HG03520 (cell line): ENCODE results near the gene CACNA1I.

Source experiments
- ATAC-seq: cut with Tn5 transposase; IDR thresholded peaks from one replicate; pipeline ENCODE4 v1.9.1; 2021; ENCODE audit warnings: mild to moderate bottlenecking, moderate library complexity; ENCODE audit not compliant: unreplicated experiment

The CACNA1I gene

DNA sequence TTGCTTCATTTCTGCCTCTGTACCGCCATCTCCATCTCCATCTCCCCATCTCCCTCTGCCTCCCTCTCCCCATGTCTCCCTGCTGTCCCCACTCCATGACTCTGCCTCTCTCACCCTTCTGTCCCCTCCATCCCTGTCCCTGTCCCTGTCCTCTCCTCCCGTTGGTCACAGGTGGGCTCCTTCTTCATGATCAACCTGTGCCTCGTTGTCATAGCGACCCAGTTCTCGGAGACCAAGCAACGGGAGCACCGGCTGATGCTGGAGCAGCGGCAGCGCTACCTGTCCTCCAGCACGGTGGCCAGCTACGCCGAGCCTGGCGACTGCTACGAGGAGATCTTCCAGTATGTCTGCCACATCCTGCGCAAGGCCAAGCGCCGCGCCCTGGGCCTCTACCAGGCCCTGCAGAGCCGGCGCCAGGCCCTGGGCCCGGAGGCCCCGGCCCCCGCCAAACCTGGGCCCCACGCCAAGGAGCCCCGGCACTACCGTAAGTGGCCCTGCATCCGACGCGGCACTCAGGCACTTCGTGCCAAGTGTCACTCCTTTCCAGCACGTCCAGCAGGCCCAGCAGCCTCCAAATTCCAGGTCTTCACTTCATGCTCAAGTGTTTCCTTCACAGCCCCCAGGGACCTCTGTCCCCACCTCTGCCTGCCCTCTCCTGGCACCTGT lies 76.0 kb downstream of the CACNA1I start:
- ATAC-seq = no peak

DNA sequence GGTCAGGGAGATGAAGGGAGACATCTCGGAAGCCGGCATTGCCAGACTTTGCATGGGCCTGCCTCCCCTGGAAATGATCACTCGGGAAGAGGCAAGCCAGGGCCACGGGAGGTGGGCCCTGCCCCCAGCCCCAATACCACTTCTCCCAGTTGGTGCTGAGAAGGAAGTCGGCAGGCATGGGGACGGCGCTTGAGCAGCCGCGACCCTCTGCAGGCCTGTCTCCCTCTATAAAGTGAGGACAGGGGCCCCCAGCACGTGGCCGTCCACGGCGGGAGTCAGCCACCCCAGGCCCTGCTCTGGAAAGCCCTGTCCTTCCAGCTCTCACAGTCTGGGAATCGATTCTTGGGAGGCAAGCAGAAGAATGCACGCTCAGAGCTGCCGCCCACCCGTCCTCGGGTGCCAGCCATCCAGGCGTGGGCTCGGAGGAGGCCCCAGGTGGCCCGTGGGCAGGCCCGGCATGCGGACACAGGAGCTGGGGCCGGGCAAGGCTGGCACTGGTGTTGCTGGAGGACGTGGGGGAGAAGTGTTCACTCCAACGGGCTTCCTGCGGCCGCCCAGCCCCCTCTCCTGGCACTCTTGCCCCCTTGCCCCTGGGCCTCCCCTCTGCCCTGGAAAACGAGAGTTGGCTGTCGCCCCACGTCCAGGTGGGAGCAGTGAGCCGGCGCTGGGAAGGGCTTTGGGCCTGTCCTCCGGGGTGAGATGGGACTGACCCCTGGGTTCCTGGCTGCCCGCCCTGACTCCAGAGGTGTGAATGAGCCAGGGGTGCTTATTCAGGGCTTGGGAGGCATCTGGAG lies 77.5 kb downstream of the CACNA1I start:
- no peak for ATAC-seq

- no peak for ATAC-seq
Observed at GRCh38 chr22:39648630-39648950, 78.0 kb downstream of the CACNA1I start.

- no peak for ATAC-seq
Observed at GRCh38 chr22:39649500-39650089, 79.0 kb downstream of the CACNA1I start.

DNA sequence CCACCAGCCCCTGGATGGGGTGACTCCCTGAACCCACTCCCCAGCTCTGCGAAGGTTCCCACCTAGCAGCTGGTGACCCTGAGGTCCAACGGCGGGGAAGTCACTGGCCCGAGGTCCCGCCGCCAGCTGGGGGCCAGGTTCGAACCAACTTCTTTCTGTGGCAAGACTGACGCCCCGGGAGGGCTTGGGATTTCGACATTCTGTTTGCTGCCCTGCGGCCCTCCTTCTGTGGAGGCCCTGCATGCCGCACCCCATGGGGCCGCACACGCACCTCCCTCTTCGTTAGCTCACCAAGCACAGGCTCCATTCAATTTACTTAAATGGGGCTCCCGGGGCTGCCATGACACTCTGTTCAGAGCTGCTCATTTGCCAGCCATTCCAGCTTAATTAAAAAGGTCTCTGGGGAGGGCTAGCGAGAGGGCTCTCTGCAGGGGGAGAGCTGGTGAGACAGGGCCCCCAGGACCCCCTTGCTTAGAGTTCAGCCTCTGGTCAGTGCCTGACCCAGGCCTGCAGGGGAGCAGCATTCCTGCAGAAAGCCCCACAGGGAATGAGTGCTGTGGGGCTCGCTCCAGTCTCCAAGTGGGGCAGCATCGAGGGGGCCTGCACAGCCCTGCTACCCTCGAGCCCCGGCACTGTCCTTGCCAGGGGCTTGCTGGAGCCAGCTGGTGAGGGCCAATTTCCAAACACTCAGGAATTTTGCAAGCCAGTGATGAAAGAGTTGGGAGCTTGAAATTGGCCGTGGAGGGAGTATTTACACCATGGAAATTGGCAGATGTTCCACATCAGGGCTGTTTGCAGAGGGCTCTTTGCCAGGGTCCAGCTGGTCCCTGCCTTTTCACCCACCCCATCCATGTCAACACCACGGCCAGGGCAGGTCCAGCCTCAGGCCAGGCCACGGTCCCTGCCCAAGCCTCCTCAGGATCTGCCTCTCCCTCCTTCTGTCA lies 80.8 kb downstream of the CACNA1I start:
- no peak for ATAC-seq

GRCh38 chr22:39652990-39653786 lies 82.6 kb downstream of the CACNA1I start:
- no peak for ATAC-seq

DNA sequence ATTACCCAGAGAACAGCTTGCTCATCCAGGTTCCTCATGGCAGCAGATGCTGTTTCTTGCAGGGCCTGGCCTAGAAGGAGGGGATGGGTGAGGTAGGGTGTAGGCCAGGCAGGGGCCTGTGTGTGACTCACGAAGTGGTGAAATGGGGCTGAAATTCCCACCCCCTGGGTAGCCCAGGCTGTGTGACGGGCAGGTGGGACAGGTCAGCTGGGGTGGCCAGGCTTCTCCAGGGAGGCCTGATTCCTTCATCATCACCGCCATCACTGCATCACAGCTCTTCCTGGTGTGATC lies 83.2 kb downstream of the CACNA1I start:
- no peak for ATAC-seq

GRCh38 chr22:39654131-39654926 lies 83.8 kb downstream of the CACNA1I start:
- no peak for ATAC-seq

DNA sequence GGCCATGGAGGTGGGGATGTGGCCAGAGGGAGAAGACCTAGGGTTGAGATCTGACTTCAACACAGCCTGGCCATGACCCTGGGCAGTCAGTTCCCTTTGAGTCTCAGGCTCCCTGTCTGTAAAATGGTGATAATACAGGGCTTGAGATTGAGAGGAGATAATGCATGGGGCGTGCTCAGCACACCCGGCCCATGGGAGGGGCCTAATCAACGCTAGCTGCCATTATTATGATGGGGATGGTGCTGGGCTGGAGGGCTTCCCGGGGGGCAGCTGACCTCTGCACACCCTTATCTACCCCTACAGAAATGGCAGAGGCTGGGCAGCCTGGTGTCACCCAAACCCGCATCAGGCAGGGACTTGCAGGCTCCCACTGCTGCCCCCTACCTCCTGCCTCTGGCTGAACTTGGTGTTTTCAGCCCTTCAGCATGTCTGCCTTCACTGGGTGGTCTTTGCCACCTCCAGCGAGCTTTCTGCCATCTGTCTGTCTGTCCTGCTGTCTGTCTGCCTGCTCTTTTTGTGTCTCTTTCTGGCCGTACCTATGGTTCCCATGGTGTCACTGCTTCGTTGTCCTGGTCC lies 84.5 kb downstream of the CACNA1I start:
- no peak for ATAC-seq

DNA sequence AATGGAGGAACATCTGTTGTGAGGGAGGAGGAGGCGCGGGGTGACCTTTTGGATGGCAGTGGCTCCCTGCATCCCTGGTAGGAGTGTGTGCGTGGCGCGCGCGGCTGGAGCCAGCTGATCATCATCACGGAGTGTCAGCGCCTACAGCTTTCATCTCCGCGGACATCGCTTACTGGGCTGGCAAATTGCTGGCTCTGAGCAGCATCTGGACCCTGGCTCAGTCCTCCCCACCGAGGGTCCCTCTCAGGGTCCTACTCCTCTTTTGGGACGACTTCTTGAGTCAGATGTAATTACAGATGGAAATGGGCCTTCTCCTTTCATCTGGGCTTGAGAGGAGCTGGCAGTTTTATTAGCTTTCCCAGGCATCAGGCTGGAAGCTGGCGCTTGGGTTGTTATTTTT lies 85.3 kb downstream of the CACNA1I start:
- no peak for ATAC-seq

DNA sequence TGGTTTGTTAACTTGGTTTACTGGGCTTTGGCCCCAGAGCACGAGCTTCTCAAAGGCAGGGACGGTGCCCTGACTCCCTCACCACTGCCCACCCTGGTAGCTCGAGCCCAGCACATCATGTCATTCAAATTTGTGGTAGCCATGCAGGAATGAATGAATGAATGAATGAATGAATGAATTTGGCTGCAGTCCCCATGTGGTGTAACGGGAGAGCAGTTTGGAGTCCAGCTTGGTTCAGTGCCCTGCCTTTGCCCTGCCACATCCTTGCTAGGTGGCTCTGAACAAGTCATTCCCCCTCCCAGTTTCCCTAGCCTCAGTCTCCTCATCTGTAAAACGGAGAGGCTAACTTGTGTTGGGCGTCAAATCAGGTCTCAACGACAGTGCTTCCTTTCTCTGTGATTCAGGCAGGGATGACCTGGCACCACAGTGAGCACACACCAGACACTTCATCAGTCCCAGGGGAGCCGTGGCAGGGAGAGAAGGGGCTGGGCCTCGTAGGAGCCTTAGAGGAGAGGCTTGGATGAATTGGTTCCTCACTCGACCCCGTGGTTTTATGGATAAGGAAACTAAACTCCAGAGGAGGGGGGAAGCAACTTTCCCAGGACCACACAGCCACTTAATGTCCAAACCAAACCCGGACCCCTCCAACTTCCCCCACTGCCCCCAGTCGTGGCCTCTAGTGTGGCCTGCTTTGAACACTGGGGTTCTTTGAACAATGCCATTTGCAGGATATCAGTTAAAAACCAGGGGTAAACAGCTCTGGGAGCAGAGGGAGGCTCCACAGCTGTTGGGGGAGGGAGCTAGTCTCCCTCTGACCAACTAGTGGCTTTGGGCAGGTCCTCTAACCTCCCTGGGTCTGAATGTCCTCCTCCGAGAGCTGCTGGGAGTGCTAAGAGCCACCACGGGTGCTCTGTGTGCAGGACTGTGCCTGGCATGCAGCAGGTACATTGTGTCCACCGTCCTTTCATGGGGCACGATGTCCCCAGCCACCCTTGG lies 86.2 kb downstream of the CACNA1I start:
- ATAC-seq = no peak

GRCh38 chr22:39658367-39658766 lies 87.8 kb downstream of the CACNA1I start:
- ATAC-seq = no peak

DNA sequence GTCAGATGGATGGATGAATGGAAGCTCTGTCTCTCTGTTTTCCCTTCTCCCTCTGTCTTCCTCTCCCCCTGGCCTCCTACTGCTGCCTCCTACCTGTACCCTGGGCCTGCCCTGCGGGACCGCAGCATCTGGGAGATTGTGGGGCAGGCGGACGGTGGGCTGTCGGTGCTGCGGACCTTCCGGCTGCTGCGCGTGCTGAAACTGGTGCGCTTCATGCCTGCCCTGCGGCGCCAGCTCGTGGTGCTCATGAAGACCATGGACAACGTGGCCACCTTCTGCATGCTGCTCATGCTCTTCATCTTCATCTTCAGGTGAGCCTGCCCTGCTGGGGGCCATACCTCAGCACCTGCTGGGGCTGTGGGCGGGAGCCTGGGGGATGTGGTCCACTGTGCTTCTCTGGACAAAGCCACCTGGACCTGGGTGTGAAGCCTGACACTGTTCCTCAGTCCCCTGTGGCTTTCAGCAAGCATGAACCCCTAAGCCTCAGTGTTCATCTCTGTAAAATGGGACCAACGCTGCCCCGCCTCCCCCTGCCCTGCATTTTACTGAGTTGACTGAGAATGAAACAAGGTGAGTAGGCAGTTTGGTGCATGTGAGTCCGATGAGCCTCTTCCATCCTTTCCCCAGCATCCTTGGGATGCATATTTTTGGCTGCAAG lies 88.4 kb downstream of the CACNA1I start:
- no peak for ATAC-seq

DNA sequence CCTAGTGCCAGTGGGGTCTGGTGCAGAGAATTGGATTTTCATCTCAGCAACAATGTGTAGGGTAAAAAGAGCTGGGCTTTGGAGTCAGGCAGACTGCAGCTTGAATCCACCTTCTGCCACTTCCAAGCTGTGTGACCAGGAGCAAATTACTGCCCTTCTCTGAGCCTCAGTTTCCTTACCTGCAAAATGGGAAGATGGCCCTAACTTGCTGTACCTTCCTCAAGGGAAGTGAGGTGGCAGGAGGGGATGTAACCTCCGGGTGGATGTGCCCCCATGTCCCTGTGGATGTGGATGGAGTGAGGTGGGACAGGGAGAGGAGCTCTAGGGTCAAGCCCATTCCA lies 90.9 kb downstream of the CACNA1I start:
- no peak for ATAC-seq

DNA sequence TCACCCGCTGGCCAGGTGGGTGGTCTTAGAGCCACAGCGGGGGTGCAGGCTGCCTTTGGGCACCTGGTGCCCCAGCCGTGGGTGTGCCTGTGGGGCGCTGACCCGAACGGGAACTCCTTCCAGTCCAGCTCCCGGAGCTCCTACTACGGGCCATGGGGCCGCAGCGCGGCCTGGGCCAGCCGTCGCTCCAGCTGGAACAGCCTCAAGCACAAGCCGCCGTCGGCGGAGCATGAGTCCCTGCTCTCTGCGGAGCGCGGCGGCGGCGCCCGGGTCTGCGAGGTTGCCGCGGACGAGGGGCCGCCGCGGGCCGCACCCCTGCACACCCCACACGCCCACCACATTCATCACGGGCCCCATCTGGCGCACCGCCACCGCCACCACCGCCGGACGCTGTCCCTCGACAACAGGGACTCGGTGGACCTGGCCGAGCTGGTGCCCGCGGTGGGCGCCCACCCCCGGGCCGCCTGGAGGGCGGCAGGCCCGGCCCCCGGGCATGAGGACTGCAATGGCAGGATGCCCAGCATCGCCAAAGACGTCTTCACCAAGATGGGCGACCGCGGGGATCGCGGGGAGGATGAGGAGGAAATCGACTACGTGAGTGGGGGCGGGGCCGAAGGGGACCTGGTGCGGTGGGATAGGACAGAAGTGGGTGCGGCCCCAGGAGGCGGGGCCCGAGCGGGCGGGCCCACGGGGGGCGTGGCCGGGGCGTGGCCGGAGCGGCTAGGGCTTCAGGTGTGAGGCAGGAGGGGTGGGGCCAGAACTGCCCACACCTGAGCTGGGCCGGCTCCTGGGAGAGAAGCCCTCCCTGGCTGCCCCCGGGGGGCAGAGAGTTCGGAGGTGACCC lies 91.5 kb downstream of the CACNA1I start:
- no peak for ATAC-seq

DNA sequence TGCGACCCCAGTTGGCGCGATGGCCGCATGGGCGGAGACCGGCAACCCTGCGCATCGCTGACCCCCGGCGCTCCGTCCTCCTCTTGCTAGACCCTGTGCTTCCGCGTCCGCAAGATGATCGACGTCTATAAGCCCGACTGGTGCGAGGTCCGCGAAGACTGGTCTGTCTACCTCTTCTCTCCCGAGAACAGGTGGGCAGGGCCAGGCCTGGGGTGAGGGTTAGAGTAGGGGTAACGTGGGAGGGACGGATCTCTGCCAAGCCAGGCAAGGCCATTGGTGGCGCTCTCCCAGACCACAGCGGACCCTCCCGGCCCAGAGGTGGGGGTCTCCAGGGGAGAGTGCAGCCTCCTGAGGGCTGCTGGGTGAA lies 92.1 kb downstream of the CACNA1I start:
- no peak for ATAC-seq

DNA sequence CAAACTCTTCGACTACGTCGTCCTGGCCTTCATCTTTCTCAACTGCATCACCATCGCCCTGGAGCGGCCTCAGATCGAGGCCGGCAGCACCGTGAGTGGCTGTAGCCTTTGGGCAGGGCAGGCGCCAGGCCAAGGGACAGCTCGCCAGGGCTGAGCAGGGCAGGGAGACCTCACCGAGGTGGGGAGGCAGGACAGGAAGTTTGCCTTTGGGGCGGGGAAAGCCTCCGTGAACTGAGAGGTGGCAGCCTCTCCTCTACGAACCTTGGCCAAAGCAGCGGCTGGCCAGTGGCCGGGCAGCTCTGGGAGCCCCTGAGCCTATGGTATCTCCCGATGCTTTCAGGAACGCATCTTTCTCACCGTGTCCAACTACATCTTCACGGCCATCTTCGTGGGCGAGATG lies 93.2 kb downstream of the CACNA1I start:
- ATAC-seq = no peak
